Stimulated activated CD8-positive, alpha-beta memory T cell treated with anti-CD3 and anti-CD28 coated beads, Interleukin-7, amount 100 ng/mL, for 24 hours (primary cell): Measurements from ENCODE around the gene CRACR2B.

Experiments used
- DNase-seq: peaks from one replicate; pipeline ENCODE4 v3.0.0-alpha.2; 2020; ENCODE audit warnings: low read depth

CRACR2B gene

GRCh38 chr11:854601-855329 lies 27.0 kb downstream of the CRACR2B start:
- DNase-seq: no peak

GRCh38 chr11:855330-855674 lies 27.6 kb downstream of the CRACR2B start:
- DNase-seq: no peak

GRCh38 chr11:855796-856195 lies 28.1 kb downstream of the CRACR2B start:
- DNase-seq: no peak

GRCh38 chr11:856397-856796 lies 28.7 kb downstream of the CRACR2B start:
- no peak for DNase-seq

GRCh38 chr11:858053-858761 lies 30.5 kb downstream of the CRACR2B start:
- DNase-seq: no peak

GRCh38 chr11:858762-859339 lies 31.1 kb downstream of the CRACR2B start:
- no peak for DNase-seq

- DNase-seq: no peak
Observed at GRCh38 chr11:859394-860131, 31.8 kb downstream of the CRACR2B start.

GRCh38 chr11:860234-861104 lies 32.8 kb downstream of the CRACR2B start:
- no peak for DNase-seq

- no peak for DNase-seq
Observed at GRCh38 chr11:861105-861479, 33.4 kb downstream of the CRACR2B start.

GRCh38 chr11:862081-862661 lies 34.5 kb downstream of the CRACR2B start:
- DNase-seq: no peak

GRCh38 chr11:862696-863022 lies 34.9 kb downstream of the CRACR2B start:
- no peak for DNase-seq

GRCh38 chr11:863023-863909 lies 35.5 kb downstream of the CRACR2B start:
- DNase-seq: no peak

GRCh38 chr11:863910-864827 lies 36.5 kb downstream of the CRACR2B start:
- DNase-seq: no peak

GRCh38 chr11:864898-865297 lies 37.2 kb downstream of the CRACR2B start:
- no peak for DNase-seq

GRCh38 chr11:865462-866430 lies 38.0 kb downstream of the CRACR2B start:
- DNase-seq: no peak

GRCh38 chr11:866481-866880 lies 38.8 kb downstream of the CRACR2B start:
- DNase-seq: no peak

GRCh38 chr11:867856-868358 lies 40.2 kb downstream of the CRACR2B start:
- no peak for DNase-seq

GRCh38 chr11:868394-868793 lies 40.7 kb downstream of the CRACR2B start:
- DNase-seq: no peak
